GM12891 (cell line): ENCODE data around the gene NUDC.

ENCODE experiments used
- POLR2A ChIP-seq: IDR thresholded peaks from 2 replicates; pipeline ENCODE4 v1.6.1; 2011; ENCODE audit warnings: low read depth, low read length, control low read depth
- POLR2AphosphoS5 ChIP-seq: IDR thresholded peaks from 2 replicates; pipeline ENCODE4 v1.6.1; 2011; ENCODE audit warnings: low read depth, low read length, control low read depth
- TAF1 ChIP-seq: IDR thresholded peaks from 2 replicates; pipeline ENCODE4 v1.6.1; 2011; ENCODE audit warnings: low read depth, low read length, control low read depth

- no peak for TF ChIP-seq POLR2AphosphoS5
- TF ChIP-seq POLR2A = no peak
- TF ChIP-seq TAF1 = no peak
Measured at GRCh38 chr1:26921126-26921539, 410 bp upstream of the NUDC start.
